ENCODE data around the gene CC2D1A. TPM values are rescaled to one million over a fixed set of nuclear protein-coding genes. Genes with fewer than 3 reads are reported as not detected.
A peak's percentile ranks its signal among the peaks of the same experiment; 100 is the strongest.

CC2D1A gene
- total RNA-seq, 3 donors from 2014 or later: 16.6 to 50.1 (median 43.6) TPM

- H3K27ac ChIP-seq: peak overlapping the region; percentile 89 to 96
- no peak for DNase-seq (ENCODE audit: low spot score in 2 of 2)
- intact Hi-C loops (cut with DNase I; ENCODE audit: low total_unique reads): no loop called here
- H3K4me1 ChIP-seq: peaks cover 2 to 3% of the 10 kb centered on the region in 2 donors
- H3K27me3 ChIP-seq: no peaks in the 10 kb centered on the region
- TF ChIP-seq POLR2AphosphoS5 (IDR thresholded peaks at IDR 0.05): no peak
- no peak for TF ChIP-seq POLR2A (IDR thresholded peaks at IDR 0.05)
- TF ChIP-seq, protein P1, sequence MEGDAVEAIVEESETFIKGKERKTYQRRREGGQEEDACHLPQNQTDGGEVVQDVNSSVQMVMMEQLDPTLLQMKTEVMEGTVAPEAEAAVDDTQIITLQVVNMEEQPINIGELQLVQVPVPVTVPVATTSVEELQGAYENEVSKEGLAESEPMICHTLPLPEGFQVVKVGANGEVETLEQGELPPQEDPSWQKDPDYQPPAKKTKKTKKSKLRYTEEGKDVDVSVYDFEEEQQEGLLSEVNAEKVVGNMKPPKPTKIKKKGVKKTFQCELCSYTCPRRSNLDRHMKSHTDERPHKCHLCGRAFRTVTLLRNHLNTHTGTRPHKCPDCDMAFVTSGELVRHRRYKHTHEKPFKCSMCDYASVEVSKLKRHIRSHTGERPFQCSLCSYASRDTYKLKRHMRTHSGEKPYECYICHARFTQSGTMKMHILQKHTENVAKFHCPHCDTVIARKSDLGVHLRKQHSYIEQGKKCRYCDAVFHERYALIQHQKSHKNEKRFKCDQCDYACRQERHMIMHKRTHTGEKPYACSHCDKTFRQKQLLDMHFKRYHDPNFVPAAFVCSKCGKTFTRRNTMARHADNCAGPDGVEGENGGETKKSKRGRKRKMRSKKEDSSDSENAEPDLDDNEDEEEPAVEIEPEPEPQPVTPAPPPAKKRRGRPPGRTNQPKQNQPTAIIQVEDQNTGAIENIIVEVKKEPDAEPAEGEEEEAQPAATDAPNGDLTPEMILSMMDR (IDR thresholded peaks at IDR 0.05): no peak
- H3K4me3 ChIP-seq: peak overlapping the region; percentile 28 to 67 (median 50)
- H3K36me3 ChIP-seq: no peaks in the 10 kb centered on the region
- H3K9me3 ChIP-seq: no peaks in the 10 kb centered on the region
These were observed 44.6 kb upstream of the CC2D1A start for GRCh38 chr19:13861392-13861713.

DNA sequence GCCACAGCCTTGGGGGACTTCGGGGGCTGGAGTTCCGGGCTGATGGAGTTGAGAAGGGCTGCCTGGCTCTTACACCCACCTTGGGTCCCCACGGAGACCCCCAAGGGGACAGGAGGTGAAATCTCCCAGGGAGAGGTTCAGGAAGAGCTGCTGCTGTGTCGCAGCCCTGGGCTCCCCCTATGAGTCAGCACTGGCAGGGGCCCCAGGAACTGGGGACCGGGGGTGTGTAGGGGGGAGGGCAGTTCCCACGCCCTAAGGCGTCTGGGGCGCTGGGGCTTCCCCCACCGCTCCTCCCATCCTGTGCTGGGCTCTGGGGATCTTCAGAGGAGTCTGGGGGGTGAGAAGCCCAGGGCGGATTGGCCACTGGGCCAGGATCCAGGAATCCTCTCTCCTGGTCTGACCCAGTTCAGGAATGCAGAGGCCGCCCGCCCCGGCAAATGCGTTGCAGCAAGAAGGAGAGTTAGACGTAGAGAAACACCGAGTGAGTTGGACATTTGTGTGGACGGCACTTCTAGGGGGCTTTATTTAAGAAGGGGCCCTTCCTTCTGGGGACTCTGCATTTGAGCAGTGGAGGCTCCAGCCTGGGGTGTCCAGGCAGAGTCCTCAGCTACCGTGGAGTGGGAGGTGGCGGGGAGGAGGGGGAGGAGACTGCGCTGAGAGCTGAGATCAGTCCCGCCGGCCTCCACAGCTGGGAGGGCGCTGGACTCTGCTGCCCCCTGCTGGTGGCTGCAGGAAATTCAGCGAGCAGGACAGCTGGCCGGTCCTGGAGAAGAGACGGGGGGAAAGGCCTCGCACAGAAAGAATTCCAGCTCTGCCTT, 44.1 kb upstream of the CC2D1A start:
- no peaks in the 10 kb centered on the region for H3K36me3 ChIP-seq
- H3K9me3 ChIP-seq: no peaks in the 10 kb centered on the region
- TF ChIP-seq POLR2AphosphoS5 (IDR thresholded peaks at IDR 0.05) (peak; percentile 15 to 77 (median 43)), POLR2A (IDR thresholded peaks at IDR 0.05) (peak; percentile 22)
- TF ChIP-seq, protein P1 (IDR thresholded peaks at IDR 0.05): peak; percentile 99 to 100 (median 100)
- H3K4me3 ChIP-seq: peak overlapping the region; percentile 28 to 67 (median 50)
- peak overlapping the region; percentile 89 to 96 for H3K27ac ChIP-seq
- peak; percentile 95 to 96 for DNase-seq (ENCODE audit: low spot score in 2 of 2)
- intact Hi-C loops (cut with DNase I; ENCODE audit: low total_unique reads): no loop called here
- H3K27me3 ChIP-seq: no peaks in the 10 kb centered on the region
- H3K4me1 ChIP-seq: peaks cover 2 to 3% of the 10 kb centered on the region in 2 donors

GRCh38 chr19:13864046-13864666, 41.8 kb upstream of the CC2D1A start:
- TF ChIP-seq, protein P1 (IDR thresholded peaks at IDR 0.05): no peak
- TF ChIP-seq POLR2A (IDR thresholded peaks at IDR 0.05) (no peak), POLR2AphosphoS5 (IDR thresholded peaks at IDR 0.05) (no peak)
- peak overlapping the region in 1 of 3 donors; percentile 75 for H3K4me3 ChIP-seq
- intact Hi-C loops (cut with DNase I; ENCODE audit: low total_unique reads): loop anchor here (1.0 kb wide), 1 partner anchor 69 kb away; the partner anchor contains the start of gene ZSWIM4
- no peaks in the 10 kb centered on the region for H3K9me3 ChIP-seq
- DNase-seq (ENCODE audit: low spot score in 2 of 2): no peak
- peak overlapping the region; percentile 5 to 76 for H3K27ac ChIP-seq
- no peaks in the 10 kb centered on the region for H3K27me3 ChIP-seq
- no peaks in the 10 kb centered on the region for H3K36me3 ChIP-seq
- peaks cover 2 to 3% of the 10 kb centered on the region in 2 donors for H3K4me1 ChIP-seq

DNA sequence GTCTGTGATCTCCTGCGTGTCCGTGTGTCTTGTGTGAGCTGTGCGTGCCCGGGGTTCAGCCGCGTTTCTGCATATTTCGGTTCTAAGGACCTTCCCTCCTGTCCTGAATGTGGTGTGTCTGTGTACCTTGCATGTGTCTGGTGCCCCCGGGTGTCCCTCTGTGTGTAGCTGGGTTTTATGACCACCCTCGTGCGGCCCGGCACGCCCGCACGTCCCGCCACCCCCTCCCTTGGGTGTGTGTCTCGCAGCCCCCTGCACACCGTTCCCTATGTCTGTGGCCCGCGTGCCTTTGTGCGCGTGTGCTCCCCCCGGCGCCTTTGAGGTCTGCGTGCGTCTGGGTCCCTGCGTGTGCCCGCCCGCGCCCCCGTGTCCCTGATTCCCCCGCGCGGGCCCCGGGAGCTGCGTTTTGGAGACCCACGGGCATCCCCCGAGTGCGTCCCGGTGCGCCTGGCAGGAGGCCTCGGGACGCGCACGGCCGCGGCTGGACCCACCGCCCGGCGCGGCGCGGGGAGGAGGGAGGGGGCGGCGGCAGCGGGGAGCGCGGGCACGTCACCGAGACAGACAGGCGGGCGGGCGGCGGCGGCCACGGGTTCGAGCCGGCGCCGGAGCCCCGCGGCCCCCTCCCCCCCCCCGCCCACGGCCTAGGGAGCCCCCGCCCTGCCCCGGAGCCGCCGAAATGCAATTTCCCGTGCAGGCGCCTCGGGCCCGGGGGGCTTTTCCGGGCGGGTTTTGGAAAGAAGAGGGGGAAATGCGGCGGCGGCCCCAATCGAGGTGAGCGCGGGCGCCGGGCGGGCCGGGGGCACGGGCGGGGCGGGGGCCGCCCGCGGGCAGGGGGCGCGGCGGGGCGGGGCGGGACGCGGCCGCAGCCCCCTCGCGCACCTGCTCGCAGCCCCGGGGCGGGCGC, 41.1 kb upstream of the CC2D1A start:
- Histone ChIP-seq H3K27ac (peak overlapping the region; percentile 76 to 78), H3K4me3 (peak overlapping the region; percentile 53 to 97 (median 75)), H3K36me3 (no peaks in the 10 kb centered on the region), H3K27me3 (no peaks in the 10 kb centered on the region), H3K9me3 (no peaks in the 10 kb centered on the region), H3K4me1 (peaks cover 2 to 3% of the 10 kb centered on the region in 2 donors)
- intact Hi-C loops (cut with DNase I; ENCODE audit: low total_unique reads): loop anchor here (1.0 kb wide), 1 partner anchor 70 kb away; the partner anchor contains the start of gene ZSWIM4
- TF ChIP-seq, protein P1 (IDR thresholded peaks at IDR 0.05): no peak
- no peak for TF ChIP-seq POLR2A (IDR thresholded peaks at IDR 0.05)
- TF ChIP-seq POLR2AphosphoS5 (IDR thresholded peaks at IDR 0.05): no peak
- DNase-seq (ENCODE audit: low spot score in 2 of 2): no peak
